H4 (cell line): ENCODE data around the gene HAGHL. TPM values are rescaled to one million over a fixed set of nuclear protein-coding genes. Genes with fewer than 3 reads are reported as not detected.

Experiments
- DNase-seq: peaks from one replicate; pipeline ENCODE4 v3.0.0-alpha.2; 2015; ENCODE audit warnings: low spot score
- total RNA-seq: library from RNA; depleted of rRNA; stranded (reverse); fragments of >200 nt; shearing (Covaris generic); gene quantifications from 2 replicates; pipeline ENCODE4 v1.2.3, GENCODE V29; 2014

Gene HAGHL
- total RNA-seq, 1 experiment from 2014 or later: 4.1 TPM

- DNase-seq: no peak
Observed at GRCh38 chr16:721765-722540, 5.0 kb upstream of the HAGHL start.

- DNase-seq: no peak
Observed at GRCh38 chr16:722835-723633, 3.9 kb upstream of the HAGHL start.

GRCh38 chr16:723695-724094 is 3.2 kb upstream of the HAGHL start:
- DNase-seq: no peak

- no peak for DNase-seq
Observed at GRCh38 chr16:724188-725040, 2.5 kb upstream of the HAGHL start.

- DNase-seq: no peak
Observed at GRCh38 chr16:725041-725376, 1.9 kb upstream of the HAGHL start.

GRCh38 chr16:725463-726187 is 1.3 kb upstream of the HAGHL start:
- no peak for DNase-seq

GRCh38 chr16:726188-726437 is 793 bp upstream of the HAGHL start:
- no peak for DNase-seq

GRCh38 chr16:727291-727977 is 528 bp downstream of the HAGHL start:
- DNase-seq: no peak

- peak; percentile 88 for DNase-seq
Observed at GRCh38 chr16:728131-728889, 1.4 kb downstream of the HAGHL start.

GRCh38 chr16:728890-729744 is 2.2 kb downstream of the HAGHL start:
- DNase-seq: no peak

- no peak for DNase-seq
Observed at GRCh38 chr16:729768-730665, 3.1 kb downstream of the HAGHL start.

- no peak for DNase-seq
Observed at GRCh38 chr16:730666-731509, 4.0 kb downstream of the HAGHL start.

- DNase-seq: no peak
Observed at GRCh38 chr16:732332-732731, 5.4 kb downstream of the HAGHL start.

- no peak for DNase-seq
Observed at GRCh38 chr16:732936-733335, 6.0 kb downstream of the HAGHL start.

GRCh38 chr16:733382-734207 is 6.7 kb downstream of the HAGHL start:
- no peak for DNase-seq

- no peak for DNase-seq
Observed at GRCh38 chr16:734208-734980, 7.5 kb downstream of the HAGHL start.
